Lower lobe of right lung (tissue), 2 donors: ENCODE measurements around the gene CHD2. TPM values are rescaled to one million over a fixed set of nuclear protein-coding genes. Genes with fewer than 3 reads are reported as not detected.
A peak's percentile ranks its signal among the peaks of the same experiment; 100 is the strongest.

ENCODE experiments used
- ATAC-seq, 2 donors: fragments of 200-7000 bp; cut with Tn5 transposase; one replicate each; pipeline ENCODE4 v1.9.1; 2020 to 2022; ENCODE audit warnings: mild to moderate bottlenecking in 2 of 2, moderate library complexity in 2 of 2
- DNase-seq: peaks from one replicate; pipeline ENCODE4 v3.0.0-alpha.2; 2020
- H3K27ac ChIP-seq: fragments of 200-600 bp; one replicate; pipeline ENCODE4 v1.8.0; 2022
- H3K27me3 ChIP-seq: fragments of 200-600 bp; one replicate; pipeline ENCODE4 v1.8.0; 2022; ENCODE audit warnings: low read depth
- H3K36me3 ChIP-seq: fragments of 200-600 bp; one replicate; pipeline ENCODE4 v1.8.0; 2022; ENCODE audit warnings: mild to moderate bottlenecking
- H3K4me1 ChIP-seq: fragments of 200-600 bp; one replicate; pipeline ENCODE4 v1.8.0; 2022
- H3K4me3 ChIP-seq: fragments of 200-600 bp; one replicate; pipeline ENCODE4 v1.8.0; 2022; ENCODE audit warnings: mild to moderate bottlenecking
- H3K9me3 ChIP-seq: fragments of 200-600 bp; one replicate; pipeline ENCODE4 v1.8.0; 2022
- CTCF ChIP-seq: fragments of 200-600 bp; IDR thresholded peaks from one replicate; pipeline ENCODE4 v1.8.0; 2022; ENCODE audit warnings: antibody characterized with exemption, mild to moderate bottlenecking
- intact Hi-C: fragments of 100-400 bp; cut with DNase I; formaldehyde crosslinking; loops from one replicate; pipeline ENCODE4 v1.11.0; 2022
- total RNA-seq: library from RNA; stranded (reverse); fragmentation: NEBNext Ultra II Directional; extraction: Animal tissue kit (Norgen Biotek cat#: 25700); gene quantifications from one replicate; pipeline ENCODE4 v1.2.1, GENCODE V29; 2021
- donor health status: DM: no; HTN: yes; CAD: no; lungs with severe emphysema.

The CHD2 gene
- total RNA-seq, 1 donor from 2014 or later = 158 TPM

GRCh38 chr15:93045191-93045785 is 145.2 kb downstream of the CHD2 start:
- peaks cover 5% of the 10 kb centered on the region for H3K9me3 ChIP-seq
- no peak for TF ChIP-seq CTCF
- peaks cover 8% of the 10 kb centered on the region for H3K36me3 ChIP-seq
- H3K4me1 ChIP-seq = peaks cover 28% of the 10 kb centered on the region
- intact Hi-C loops = no loop called here
- peak; percentile 40 for DNase-seq
- H3K27ac ChIP-seq = no peak overlapping the region
- no peak for ATAC-seq
- H3K27me3 ChIP-seq = no peaks in the 10 kb centered on the region
- H3K4me3 ChIP-seq = no peak overlapping the region

- no peaks in the 10 kb centered on the region for H3K27me3 ChIP-seq
- DNase-seq = no peak
- H3K4me3 ChIP-seq = no peak overlapping the region
- H3K36me3 ChIP-seq = peaks cover 8% of the 10 kb centered on the region
- no peak for ATAC-seq
- H3K9me3 ChIP-seq = peaks cover 5% of the 10 kb centered on the region
- TF ChIP-seq CTCF = no peak
- intact Hi-C loops = no loop called here
- H3K27ac ChIP-seq = no peak overlapping the region
- peaks cover 22% of the 10 kb centered on the region for H3K4me1 ChIP-seq
These were observed 146.0 kb downstream of the CHD2 start for GRCh38 chr15:93046120-93046519.

- ATAC-seq (no peak), DNase-seq (no peak)
- no peak for TF ChIP-seq CTCF
- intact Hi-C loops = no loop called here
- peaks cover 22% of the 10 kb centered on the region for H3K4me1 ChIP-seq
- no peaks in the 10 kb centered on the region for H3K27me3 ChIP-seq
- H3K36me3 ChIP-seq = peaks cover 8% of the 10 kb centered on the region
- H3K27ac ChIP-seq = no peak overlapping the region
- H3K9me3 ChIP-seq = peaks cover 5% of the 10 kb centered on the region
- H3K4me3 ChIP-seq = no peak overlapping the region
These were observed 146.6 kb downstream of the CHD2 start for GRCh38 chr15:93046721-93047120.

- peak; percentile 29 to 59 for ATAC-seq
- H3K4me3 ChIP-seq = no peak overlapping the region
- H3K36me3 ChIP-seq = peaks cover 8% of the 10 kb centered on the region
- intact Hi-C loops = no loop called here
- no peak overlapping the region for H3K27ac ChIP-seq
- H3K9me3 ChIP-seq = peaks cover 5% of the 10 kb centered on the region
- H3K4me1 ChIP-seq = peaks cover 22% of the 10 kb centered on the region
- TF ChIP-seq CTCF = no peak
- no peak for DNase-seq
- no peaks in the 10 kb centered on the region for H3K27me3 ChIP-seq
These were observed 147.7 kb downstream of the CHD2 start for GRCh38 chr15:93047621-93048425.

- peaks cover 5% of the 10 kb centered on the region for H3K9me3 ChIP-seq
- H3K27me3 ChIP-seq = no peaks in the 10 kb centered on the region
- H3K36me3 ChIP-seq = peaks cover 8% of the 10 kb centered on the region
- no peak for TF ChIP-seq CTCF
- ATAC-seq = no peak
- no peak overlapping the region for H3K27ac ChIP-seq
- H3K4me1 ChIP-seq = peaks cover 22% of the 10 kb centered on the region
- no peak for DNase-seq
- no peak overlapping the region for H3K4me3 ChIP-seq
- intact Hi-C loops = no loop called here
These were observed 148.2 kb downstream of the CHD2 start for GRCh38 chr15:93048426-93048721.
